Measurements from ENCODE around the gene ZFPM1. TPM values are rescaled to one million over a fixed set of nuclear protein-coding genes. Genes with fewer than 3 reads are reported as not detected.

ZFPM1 gene
- total RNA-seq, 2 donors from 2014 or later: 18.1 to 21.5 TPM

GRCh38 chr16:88418869-88419268, 34.2 kb upstream of the ZFPM1 start:
- no peaks in the 10 kb centered on the region for H3K9me3 Mint-ChIP-seq
- TF ChIP-seq CTCF (conservative IDR thresholded peaks at IDR 0.05): no peak
- H3K27me3 Mint-ChIP-seq (ENCODE audit: insufficient read depth): no peaks in the 10 kb centered on the region
- H3K4me1 ChIP-seq (ENCODE audit: control insufficient read depth, insufficient read depth, low read length): no peaks in the 10 kb centered on the region
- DNase-seq: no peak
- no peaks in the 10 kb centered on the region for H3K9me3 ChIP-seq (ENCODE audit: control insufficient read depth, low read length)
- H3K4me3 ChIP-seq (ENCODE audit: low read length): no peak overlapping the region
- 92 to 94% methylated on average over 18 of the region's 18 CpGs for WGBS, 2 experiments (ENCODE audit: insufficient coverage in 1 of 2, insufficient read length in 1 of 2)
- no peaks in the 10 kb centered on the region for H3K36me3 ChIP-seq (ENCODE audit: control insufficient read depth, insufficient read depth, low read length)
- H3K27ac Mint-ChIP-seq: no peak overlapping the region
- no peak overlapping the region for H3K27ac ChIP-seq (ENCODE audit: low read depth, low read length)
- no peaks in the 10 kb centered on the region for H3K27me3 ChIP-seq (ENCODE audit: control insufficient read depth, insufficient read depth, low read length, poor library complexity, severe bottlenecking)
- no peak overlapping the region for H3K4me3 Mint-ChIP-seq
- H3K36me3 Mint-ChIP-seq (ENCODE audit: low read depth): no peaks in the 10 kb centered on the region
- no peaks in the 10 kb centered on the region for H3K4me1 Mint-ChIP-seq
- H3K9ac ChIP-seq (ENCODE audit: extremely low read depth, low read length, poor library complexity, severe bottlenecking): no peak overlapping the region

- no peaks in the 10 kb centered on the region for H3K27me3 ChIP-seq (ENCODE audit: control insufficient read depth, insufficient read depth, low read length, poor library complexity, severe bottlenecking)
- 87 to 95% methylated on average over 8 to 10 of the region's 10 CpGs for WGBS, 2 experiments (ENCODE audit: insufficient coverage in 1 of 2, insufficient read length in 1 of 2)
- Mint-ChIP-seq H3K9me3 (no peaks in the 10 kb centered on the region), H3K27ac (no peak overlapping the region), H3K4me3 (no peak overlapping the region), H3K36me3 (ENCODE audit: low read depth) (no peaks in the 10 kb centered on the region), H3K4me1 (no peaks in the 10 kb centered on the region), H3K27me3 (ENCODE audit: insufficient read depth) (no peaks in the 10 kb centered on the region)
- no peak for TF ChIP-seq CTCF (conservative IDR thresholded peaks at IDR 0.05)
- H3K36me3 ChIP-seq (ENCODE audit: control insufficient read depth, insufficient read depth, low read length): no peaks in the 10 kb centered on the region
- H3K27ac ChIP-seq (ENCODE audit: low read depth, low read length): no peak overlapping the region
- no peaks in the 10 kb centered on the region for H3K9me3 ChIP-seq (ENCODE audit: control insufficient read depth, low read length)
- H3K4me1 ChIP-seq (ENCODE audit: control insufficient read depth, insufficient read depth, low read length): no peaks in the 10 kb centered on the region
- no peak for DNase-seq
- no peak overlapping the region for H3K9ac ChIP-seq (ENCODE audit: extremely low read depth, low read length, poor library complexity, severe bottlenecking)
- no peak overlapping the region for H3K4me3 ChIP-seq (ENCODE audit: low read length)
Observed at GRCh38 chr16:88419790-88420189, 33.3 kb upstream of the ZFPM1 start.

GRCh38 chr16:88420496-88420895, 32.6 kb upstream of the ZFPM1 start:
- no peaks in the 10 kb centered on the region for H3K9me3 Mint-ChIP-seq
- TF ChIP-seq CTCF (conservative IDR thresholded peaks at IDR 0.05): no peak

More at GRCh38 chr16:88420496-88420895, 32.6 kb upstream of the ZFPM1 start:
- Histone ChIP-seq H3K27me3 (ENCODE audit: control insufficient read depth, insufficient read depth, low read length, poor library complexity, severe bottlenecking) (no peaks in the 10 kb centered on the region), H3K4me1 (ENCODE audit: control insufficient read depth, insufficient read depth, low read length) (no peaks in the 10 kb centered on the region), H3K4me3 (ENCODE audit: low read length) (no peak overlapping the region), H3K36me3 (ENCODE audit: control insufficient read depth, insufficient read depth, low read length) (no peaks in the 10 kb centered on the region), H3K9ac (ENCODE audit: extremely low read depth, low read length, poor library complexity, severe bottlenecking) (no peak overlapping the region), H3K9me3 (ENCODE audit: control insufficient read depth, low read length) (no peaks in the 10 kb centered on the region), H3K27ac (ENCODE audit: low read depth, low read length) (no peak overlapping the region)
- H3K27ac Mint-ChIP-seq: no peak overlapping the region
- H3K4me1 Mint-ChIP-seq: no peaks in the 10 kb centered on the region
- no peak for DNase-seq
- H3K36me3 Mint-ChIP-seq (ENCODE audit: low read depth): no peaks in the 10 kb centered on the region
- no peaks in the 10 kb centered on the region for H3K27me3 Mint-ChIP-seq (ENCODE audit: insufficient read depth)
- H3K4me3 Mint-ChIP-seq: no peak overlapping the region
- WGBS, 2 experiments (ENCODE audit: insufficient coverage in 1 of 2, insufficient read length in 1 of 2): 92 to 96% methylated on average over 11 to 12 of the region's 12 CpGs
